CD4-positive, CD25-positive, alpha-beta regulatory T cell (primary cell): Measurements from ENCODE around the gene PPP1R14C. TPM values are rescaled to one million over a fixed set of nuclear protein-coding genes. Genes with fewer than 3 reads are reported as not detected.
A peak's percentile ranks its signal among the peaks of the same experiment; 100 is the strongest.

Experiments used
- ATAC-seq, 2 donors: fragments of 150-1000 bp; cut with Tn5 transposase; one replicate each; pipeline ENCODE4 v1.10.0; 2021; ENCODE audit warnings: low read depth in 2 of 2, moderate number of reproducible peaks in 2 of 2, moderate library complexity in 1 of 2
- DNase-seq, 3 donors: peaks; one replicate each; pipeline versions ENCODE4 v3.0.0 to v3.0.0-alpha.2; 2012 to 2022; ENCODE audit warnings: mixed read lengths in 1 of 3
- H3K27ac ChIP-seq: one replicate; pipeline ENCODE4 v1.7.0; 2013; ENCODE audit warnings: mild to moderate bottlenecking, low read length; ENCODE audit not compliant: insufficient read depth, poor library complexity, severe bottlenecking
- H3K27me3 ChIP-seq: one replicate; pipeline ENCODE4 v1.7.0; 2013; ENCODE audit warnings: low read length; ENCODE audit not compliant: control insufficient read depth, insufficient read depth
- H3K36me3 ChIP-seq: one replicate; pipeline ENCODE4 v1.7.0; 2013; ENCODE audit warnings: mild to moderate bottlenecking, low read length, moderate library complexity; ENCODE audit not compliant: control insufficient read depth, insufficient read depth
- H3K4me1 ChIP-seq: 2 replicates; pipeline ENCODE4 v1.7.0; 2013; ENCODE audit warnings: mild to moderate bottlenecking, low read length; ENCODE audit not compliant: insufficient read depth, control insufficient read depth, poor library complexity, severe bottlenecking
- H3K4me3 ChIP-seq: one replicate; pipeline ENCODE4 v1.7.0; 2013; ENCODE audit warnings: low read depth, mild to moderate bottlenecking, low read length, moderate library complexity
- H3K9me3 ChIP-seq, 2 experiments: 1 replicate in 1 of 2; 2 replicates in 1 of 2; pipeline ENCODE4 v1.7.0; 2013; ENCODE audit warnings: low read length in 2 of 2, mild to moderate bottlenecking in 1 of 2, moderate library complexity in 1 of 2; ENCODE audit not compliant: control insufficient read depth in 2 of 2
- H3K27ac Mint-ChIP-seq, 3 donors: one replicate each; pipeline ENCODE4 v1.8.0; 2020 to 2022; ENCODE audit warnings: mild to moderate bottlenecking in 3 of 3, mixed read lengths in 3 of 3, moderate library complexity in 2 of 3
- H3K27me3 Mint-ChIP-seq: one replicate; pipeline ENCODE4 v1.8.0; 2022; ENCODE audit warnings: mild to moderate bottlenecking, mixed read lengths
- H3K36me3 Mint-ChIP-seq: one replicate; pipeline ENCODE4 v1.8.0; 2020; ENCODE audit warnings: mixed read lengths
- H3K4me1 Mint-ChIP-seq, 4 donors: one replicate each; pipeline ENCODE4 v1.8.0; 2020 to 2022; ENCODE audit warnings: mixed read lengths in 4 of 4, mild to moderate bottlenecking in 1 of 4
- H3K4me3 Mint-ChIP-seq, 4 donors: one replicate each; pipeline ENCODE4 v1.8.0; 2020 to 2022; ENCODE audit warnings: mild to moderate bottlenecking in 4 of 4, mixed read lengths in 4 of 4, moderate library complexity in 3 of 4
- H3K9me3 Mint-ChIP-seq, 7 donors: one replicate each; pipeline ENCODE4 v1.8.0; 2020 to 2022; ENCODE audit warnings: mixed read lengths in 7 of 7, mild to moderate bottlenecking in 3 of 7, moderate library complexity in 2 of 7
- polyA plus RNA-seq, 4 donors: library from polyadenylated mRNA; unstranded; fragments of 300-500 nt; fragmentation: Illumina TruSeq; gene quantifications; one replicate each; pipeline ENCODE4 v1.2.3, GENCODE V29; 2021
- total RNA-seq: library from RNA; stranded (reverse); gene quantifications from one replicate; pipeline ENCODE4 v1.2.3, GENCODE V29; 2022

The PPP1R14C gene
- total and polyA plus RNA-seq, 5 donors from 2014 or later, result not detected

GRCh38 chr6:150230832-150231524 is 88.1 kb downstream of the PPP1R14C start:
- H3K36me3 Mint-ChIP-seq, result no peaks in the 10 kb centered on the region
- no peaks in the 10 kb centered on the region for H3K4me1 ChIP-seq
- no peak overlapping the region for H3K4me3 Mint-ChIP-seq
- H3K27ac Mint-ChIP-seq, result no peak overlapping the region
- H3K9me3 ChIP-seq, result no peaks in the 10 kb centered on the region
- H3K27me3 ChIP-seq, result peaks cover 15% of the 10 kb centered on the region
- peaks cover 0 to 5% (median 3%) of the 10 kb centered on the region in 7 donors for H3K9me3 Mint-ChIP-seq
- peaks cover 0 to 7% (median 5%) of the 10 kb centered on the region in 4 donors for H3K4me1 Mint-ChIP-seq
- ATAC-seq, result no peak
- H3K27ac ChIP-seq, result no peak overlapping the region
- peaks cover 29% of the 10 kb centered on the region for H3K27me3 Mint-ChIP-seq
- no peak overlapping the region for H3K4me3 ChIP-seq
- no peak for DNase-seq
- no peaks in the 10 kb centered on the region for H3K36me3 ChIP-seq

DNA sequence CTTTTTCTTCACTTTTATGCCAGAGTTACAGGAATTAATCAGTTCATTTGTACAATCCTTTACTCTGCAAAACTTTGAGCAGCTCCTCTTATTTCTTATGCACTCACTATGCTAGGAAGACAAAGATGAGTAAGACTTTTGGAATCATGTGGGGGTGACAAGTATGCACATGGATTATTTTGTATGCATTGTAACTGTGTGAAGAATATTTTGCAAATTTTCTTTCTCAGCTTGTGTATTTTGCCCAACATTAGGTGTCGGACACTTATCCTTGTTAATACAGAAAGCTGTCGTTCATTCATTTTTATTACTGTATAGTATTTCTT is 88.6 kb downstream of the PPP1R14C start:
- Mint-ChIP-seq H3K9me3 (peaks cover 0 to 5% (median 2%) of the 10 kb centered on the region in 7 donors), H3K4me1 (peaks cover 0 to 7% (median 5%) of the 10 kb centered on the region in 4 donors), H3K27me3 (peaks cover 24% of the 10 kb centered on the region), H3K36me3 (no peaks in the 10 kb centered on the region), H3K4me3 (no peak overlapping the region), H3K27ac (no peak overlapping the region)
- DNase-seq, result no peak
- Histone ChIP-seq H3K27me3 (peaks cover 15% of the 10 kb centered on the region), H3K4me3 (no peak overlapping the region), H3K27ac (no peak overlapping the region), H3K36me3 (no peaks in the 10 kb centered on the region), H3K4me1 (no peaks in the 10 kb centered on the region), H3K9me3 (no peaks in the 10 kb centered on the region)
- ATAC-seq, result no peak

DNA sequence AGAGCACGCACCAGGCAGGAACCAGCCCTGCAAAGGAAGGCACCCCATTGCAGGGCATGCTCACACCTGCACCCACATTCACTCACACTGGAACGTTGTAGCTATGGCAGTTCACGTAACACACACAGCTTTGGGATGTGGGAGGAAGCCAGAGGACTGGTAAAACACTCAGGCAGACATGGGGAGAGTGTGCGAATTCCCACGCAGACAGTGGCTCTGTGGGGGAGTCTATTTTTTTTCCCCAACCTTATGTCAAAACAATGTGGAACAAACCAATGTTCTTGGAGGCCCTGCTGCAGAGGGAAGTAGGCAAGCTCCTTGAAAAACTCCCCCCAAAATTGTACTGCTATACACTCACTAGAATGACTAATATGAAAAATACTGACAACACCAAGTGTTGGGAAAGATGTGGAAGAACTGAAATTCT is 91.0 kb downstream of the PPP1R14C start:
- peaks cover 0 to 10% (median 5%) of the 10 kb centered on the region in 4 donors for H3K4me1 Mint-ChIP-seq
- no peaks in the 10 kb centered on the region for H3K36me3 Mint-ChIP-seq

DNA sequence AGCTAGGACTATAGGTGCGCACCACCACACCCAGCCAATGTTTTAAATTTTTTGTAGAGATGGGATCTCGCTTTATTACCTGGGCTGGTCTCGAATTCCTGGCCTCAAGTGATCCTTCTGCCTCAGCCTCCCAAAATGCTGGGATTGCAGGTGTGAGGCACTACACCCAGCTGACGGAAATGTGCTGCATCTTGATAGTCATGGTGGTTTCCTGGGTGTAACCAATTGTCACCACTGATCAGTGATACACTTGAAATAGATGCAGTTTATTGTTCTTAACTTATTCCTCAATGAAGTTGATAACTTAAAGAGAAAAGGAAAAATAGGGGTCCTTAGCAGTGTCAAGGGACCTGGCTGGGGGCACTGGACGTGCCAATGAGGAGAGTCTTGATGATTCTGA is 92.4 kb downstream of the PPP1R14C start:
- DNase-seq (peak in 1 of 3 donors; percentile 18), ATAC-seq (no peak)
- peaks cover 7% of the 10 kb centered on the region for H3K27me3 Mint-ChIP-seq
- H3K9me3 ChIP-seq, result no peaks in the 10 kb centered on the region
- no peaks in the 10 kb centered on the region for H3K27me3 ChIP-seq
- H3K36me3 ChIP-seq, result no peaks in the 10 kb centered on the region
- peaks cover 0 to 5% (median 2%) of the 10 kb centered on the region in 7 donors for H3K9me3 Mint-ChIP-seq
- no peak overlapping the region for H3K27ac ChIP-seq
- H3K4me3 ChIP-seq, result no peak overlapping the region
- no peaks in the 10 kb centered on the region for H3K36me3 Mint-ChIP-seq
- H3K27ac Mint-ChIP-seq, result no peak overlapping the region
- peaks cover 0 to 10% (median 5%) of the 10 kb centered on the region in 4 donors for H3K4me1 Mint-ChIP-seq
- no peak overlapping the region for H3K4me3 Mint-ChIP-seq
- H3K4me1 ChIP-seq, result no peaks in the 10 kb centered on the region

More for the DNA sequence above, 91.0 kb downstream of the PPP1R14C start:
- DNase-seq, result no peak
- Histone ChIP-seq H3K4me1 (no peaks in the 10 kb centered on the region), H3K27ac (no peak overlapping the region), H3K9me3 (no peaks in the 10 kb centered on the region), H3K36me3 (no peaks in the 10 kb centered on the region), H3K27me3 (peaks cover 1% of the 10 kb centered on the region), H3K4me3 (no peak overlapping the region)
- Mint-ChIP-seq H3K27me3 (peaks cover 7% of the 10 kb centered on the region), H3K27ac (no peak overlapping the region), H3K9me3 (peaks cover 0 to 5% (median 2%) of the 10 kb centered on the region in 7 donors), H3K4me3 (no peak overlapping the region)
- no peak for ATAC-seq

- peaks cover 9% of the 10 kb centered on the region for H3K27me3 Mint-ChIP-seq
- H3K4me3 Mint-ChIP-seq, result no peak overlapping the region
- Histone ChIP-seq H3K4me3 (no peak overlapping the region), H3K4me1 (no peaks in the 10 kb centered on the region), H3K36me3 (no peaks in the 10 kb centered on the region), H3K27ac (no peak overlapping the region), H3K27me3 (no peaks in the 10 kb centered on the region), H3K9me3 (no peaks in the 10 kb centered on the region)
- peaks cover 0 to 10% (median 5%) of the 10 kb centered on the region in 4 donors for H3K4me1 Mint-ChIP-seq
- no peak overlapping the region for H3K27ac Mint-ChIP-seq
- no peak for DNase-seq
- H3K36me3 Mint-ChIP-seq, result no peaks in the 10 kb centered on the region
- no peak for ATAC-seq
- peaks cover 0 to 5% (median 2%) of the 10 kb centered on the region in 7 donors for H3K9me3 Mint-ChIP-seq
These were observed 93.3 kb downstream of the PPP1R14C start for GRCh38 chr6:150236114-150236513.

DNA sequence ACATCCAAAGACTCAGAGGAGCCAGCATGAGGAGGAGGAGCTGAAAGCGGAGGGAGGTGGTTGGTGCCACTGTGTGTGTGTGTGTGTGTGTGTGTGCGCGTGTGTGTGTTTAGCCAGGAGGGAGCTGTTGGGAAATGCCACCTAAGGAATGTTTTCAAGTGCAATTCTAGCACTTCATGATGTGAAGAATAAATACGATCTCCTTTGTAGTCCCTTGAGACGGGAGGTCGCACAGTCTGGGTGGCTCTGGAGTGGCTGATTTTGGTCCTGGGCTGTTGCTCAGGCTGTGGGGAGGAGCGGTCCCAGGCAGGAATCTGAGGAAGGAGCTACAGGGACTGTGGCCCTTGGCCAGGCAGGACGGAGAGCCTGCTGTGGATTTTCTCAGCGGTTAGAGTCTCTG is 93.7 kb downstream of the PPP1R14C start:
- DNase-seq (no peak), ATAC-seq (no peak)
- H3K36me3 Mint-ChIP-seq, result no peaks in the 10 kb centered on the region
- Histone ChIP-seq H3K36me3 (no peaks in the 10 kb centered on the region), H3K4me3 (no peak overlapping the region), H3K4me1 (no peaks in the 10 kb centered on the region), H3K9me3 (no peaks in the 10 kb centered on the region), H3K27me3 (no peaks in the 10 kb centered on the region), H3K27ac (no peak overlapping the region)
- H3K27ac Mint-ChIP-seq, result no peak overlapping the region
- no peak overlapping the region for H3K4me3 Mint-ChIP-seq
- peaks cover 5% of the 10 kb centered on the region for H3K27me3 Mint-ChIP-seq
- H3K4me1 Mint-ChIP-seq, result peaks cover 0 to 10% (median 5%) of the 10 kb centered on the region in 4 donors
- peaks cover 0 to 4% (median 1%) of the 10 kb centered on the region in 7 donors for H3K9me3 Mint-ChIP-seq

DNA sequence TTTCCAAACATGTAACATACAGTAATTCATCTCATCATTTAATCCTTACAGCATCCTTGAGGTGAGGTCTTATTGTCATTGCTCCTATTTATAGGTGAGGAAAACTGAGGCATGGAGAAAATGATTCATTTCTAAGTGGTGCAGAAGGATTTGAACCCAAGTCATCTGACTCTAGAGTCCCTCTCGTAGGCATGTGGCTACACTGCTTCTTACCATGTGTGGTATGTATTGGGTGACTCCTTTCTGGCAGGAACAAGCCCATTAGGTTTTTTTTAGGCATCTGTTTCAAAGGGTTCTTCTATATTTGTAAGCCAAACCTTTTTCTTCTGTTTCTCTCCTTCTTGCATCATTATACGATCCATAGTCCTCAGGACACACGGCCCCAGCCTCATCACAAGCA is 94.8 kb downstream of the PPP1R14C start:
- H3K4me3 ChIP-seq, result no peak overlapping the region
- no peaks in the 10 kb centered on the region for H3K9me3 ChIP-seq
- H3K36me3 ChIP-seq, result no peaks in the 10 kb centered on the region
- no peak overlapping the region for H3K4me3 Mint-ChIP-seq
- H3K27ac Mint-ChIP-seq, result no peak overlapping the region
- H3K9me3 Mint-ChIP-seq, result peaks cover 0 to 4% (median 0%) of the 10 kb centered on the region in 7 donors
- peaks cover 0 to 7% (median 4%) of the 10 kb centered on the region in 4 donors for H3K4me1 Mint-ChIP-seq
- no peaks in the 10 kb centered on the region for H3K4me1 ChIP-seq
- H3K27me3 ChIP-seq, result no peaks in the 10 kb centered on the region
- H3K36me3 Mint-ChIP-seq, result no peaks in the 10 kb centered on the region
- DNase-seq (no peak), ATAC-seq (no peak)
- no peak overlapping the region for H3K27ac ChIP-seq
- peaks cover 5% of the 10 kb centered on the region for H3K27me3 Mint-ChIP-seq

DNA sequence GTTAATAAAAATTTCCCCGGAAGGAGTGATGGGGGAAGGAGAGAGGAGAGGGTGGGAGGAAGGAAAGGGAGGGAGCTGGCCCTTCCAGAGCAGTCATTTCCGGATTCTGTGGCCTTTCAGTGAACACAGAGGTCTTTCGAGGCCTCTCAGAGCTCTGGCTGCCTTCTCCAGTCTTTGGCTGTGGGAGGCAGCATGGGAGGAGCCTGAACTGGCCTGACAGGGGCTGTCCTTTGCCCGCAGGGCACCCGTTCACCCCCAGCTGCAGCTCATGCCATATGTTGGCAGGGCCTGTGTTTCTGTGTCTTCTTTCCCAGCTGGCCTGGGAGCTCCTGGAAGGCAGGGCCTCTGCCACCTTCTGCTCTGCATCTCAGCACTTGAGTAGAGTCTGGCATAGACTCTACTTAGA is 95.5 kb downstream of the PPP1R14C start:
- peaks cover 0 to 1% (median 0%) of the 10 kb centered on the region in 7 donors for H3K9me3 Mint-ChIP-seq
- Histone ChIP-seq H3K4me3 (no peak overlapping the region), H3K4me1 (no peaks in the 10 kb centered on the region), H3K36me3 (no peaks in the 10 kb centered on the region), H3K27ac (no peak overlapping the region), H3K27me3 (no peaks in the 10 kb centered on the region), H3K9me3 (no peaks in the 10 kb centered on the region)
- H3K27me3 Mint-ChIP-seq, result peaks cover 5% of the 10 kb centered on the region
- ATAC-seq, result no peak
- H3K36me3 Mint-ChIP-seq, result no peaks in the 10 kb centered on the region
- no peak overlapping the region for H3K27ac Mint-ChIP-seq
- no peak overlapping the region for H3K4me3 Mint-ChIP-seq
- DNase-seq, result no peak
- H3K4me1 Mint-ChIP-seq, result peaks cover 0 to 7% (median 2%) of the 10 kb centered on the region in 4 donors
